Middle frontal gyrus (tissue), 1 donor: ENCODE measurements around the gene SNAPC3.
"Not testable (repeated sequence)": the region's sequence is repeated elsewhere in the genome, so short reads cannot be mapped to it uniquely, and the experiment has no call there.

Source experiments
- DNase-seq: peaks from one replicate; pipeline ENCODE4 v3.0.0-alpha.2; 2015; ENCODE audit warnings: low spot score; ENCODE audit errors: extremely low spot score

Gene SNAPC3

GRCh38 chr9:15422372-15423230, at the start of gene SNAPC3:
TSS of gene SNAPC3 (plus strand) at chr9:15422876. CDS start at chr9:15422880, 4 bp downstream.
- DNase-seq: peak; percentile 90

GRCh38 chr9:15373881-15374280, 48.8 kb upstream of the SNAPC3 start:
- no peak for DNase-seq

GRCh38 chr9:15374310-15374709, 48.4 kb upstream of the SNAPC3 start:
- no peak for DNase-seq

GRCh38 chr9:15374825-15375224, 47.9 kb upstream of the SNAPC3 start:
- DNase-seq: no peak

GRCh38 chr9:15377625-15378540, 44.8 kb upstream of the SNAPC3 start:
- no peak for DNase-seq

GRCh38 chr9:15379317-15379716, 43.4 kb upstream of the SNAPC3 start:
- not testable (repeated sequence) for DNase-seq

- not testable (repeated sequence) for DNase-seq
These were observed 42.8 kb upstream of the SNAPC3 start for GRCh38 chr9:15379888-15380287.

- no peak for DNase-seq
These were observed 41.2 kb upstream of the SNAPC3 start for GRCh38 chr9:15381491-15381890.

GRCh38 chr9:15386465-15386864, 36.2 kb upstream of the SNAPC3 start:
- no peak for DNase-seq

- no peak for DNase-seq
These were observed 33.5 kb upstream of the SNAPC3 start for GRCh38 chr9:15389173-15389572.

GRCh38 chr9:15389631-15390030, 33.0 kb upstream of the SNAPC3 start:
- DNase-seq: no peak

GRCh38 chr9:15390201-15390600, 32.5 kb upstream of the SNAPC3 start:
- no peak for DNase-seq

- no peak for DNase-seq
These were observed 30.3 kb upstream of the SNAPC3 start for GRCh38 chr9:15392363-15392762.

GRCh38 chr9:15400281-15400941, 22.3 kb upstream of the SNAPC3 start:
- no peak for DNase-seq

GRCh38 chr9:15401266-15401665, 21.4 kb upstream of the SNAPC3 start:
- DNase-seq: no peak

GRCh38 chr9:15403155-15403554, 19.5 kb upstream of the SNAPC3 start:
- DNase-seq: no peak

- no peak for DNase-seq
These were observed 18.5 kb upstream of the SNAPC3 start for GRCh38 chr9:15404171-15404570.

GRCh38 chr9:15416880-15417279, 5.8 kb upstream of the SNAPC3 start:
- no peak for DNase-seq

GRCh38 chr9:15417626-15418025, 5.0 kb upstream of the SNAPC3 start:
- DNase-seq: no peak

GRCh38 chr9:15420796-15421195, 1.9 kb upstream of the SNAPC3 start:
- DNase-seq: no peak

GRCh38 chr9:15421532-15421931, 1.1 kb upstream of the SNAPC3 start:
- DNase-seq: no peak

GRCh38 chr9:15421990-15422371, 695 bp upstream of the SNAPC3 start:
- DNase-seq: no peak
